ENCODE measurements around the gene APOL6. TPM values are rescaled to one million over a fixed set of nuclear protein-coding genes. Genes with fewer than 3 reads are reported as not detected.

APOL6 gene
- total RNA-seq, 1 experiment from 2014 or later, result 7.2 TPM

GRCh38 chr22:35711336-35711735 lies 63.1 kb downstream of the APOL6 start:
- no peaks in the 10 kb centered on the region for H3K4me1 Mint-ChIP-seq (ENCODE audit: insufficient read depth, unreplicated experiment)
- ChIA-PET POLR2A (no interaction called here), CTCF (no interaction called here)
- no peak overlapping the region for H3K27ac Mint-ChIP-seq (ENCODE audit: low read depth, unreplicated experiment)
- no peak for DNase-seq (ENCODE audit: unreplicated experiment)
- no peak for TF ChIP-seq CTCF (IDR thresholded peaks at IDR 0.05; ENCODE audit: unreplicated experiment)
- intact Hi-C loops (cut with micrococcal nuclease), result no loop called here
- no TSS peak for BruUV-seq (replicated peaks)
- H3K9me3 Mint-ChIP-seq (ENCODE audit: unreplicated experiment), result peaks cover 8% of the 10 kb centered on the region
- H3K27me3 Mint-ChIP-seq (ENCODE audit: insufficient read depth, unreplicated experiment), result peaks cover 11% of the 10 kb centered on the region
- no peak overlapping the region for H3K4me3 Mint-ChIP-seq (ENCODE audit: unreplicated experiment)
- no peaks in the 10 kb centered on the region for H3K36me3 Mint-ChIP-seq (ENCODE audit: insufficient read depth, unreplicated experiment)

GRCh38 chr22:35712672-35713071 lies 64.4 kb downstream of the APOL6 start:
- H3K9me3 Mint-ChIP-seq (ENCODE audit: unreplicated experiment), result peaks cover 8% of the 10 kb centered on the region
- no peak overlapping the region for H3K27ac Mint-ChIP-seq (ENCODE audit: low read depth, unreplicated experiment)
- H3K27me3 Mint-ChIP-seq (ENCODE audit: insufficient read depth, unreplicated experiment), result peaks cover 11% of the 10 kb centered on the region
- intact Hi-C loops (cut with micrococcal nuclease), result no loop called here
- CTCF ChIA-PET, result no interaction called here
- H3K36me3 Mint-ChIP-seq (ENCODE audit: insufficient read depth, unreplicated experiment), result no peaks in the 10 kb centered on the region
- H3K4me3 Mint-ChIP-seq (ENCODE audit: unreplicated experiment), result no peak overlapping the region
- no peaks in the 10 kb centered on the region for H3K4me1 Mint-ChIP-seq (ENCODE audit: insufficient read depth, unreplicated experiment)
- no TSS peak for BruUV-seq (replicated peaks)
- POLR2A ChIA-PET, result no interaction called here
- no peak for TF ChIP-seq CTCF (IDR thresholded peaks at IDR 0.05; ENCODE audit: unreplicated experiment)
- no peak for DNase-seq (ENCODE audit: unreplicated experiment)

- no TSS peak for BruUV-seq (replicated peaks)
- Mint-ChIP-seq H3K36me3 (ENCODE audit: insufficient read depth, unreplicated experiment) (no peaks in the 10 kb centered on the region), H3K27ac (ENCODE audit: low read depth, unreplicated experiment) (no peak within 1 kb of the TSS), H3K27me3 (ENCODE audit: insufficient read depth, unreplicated experiment) (no peaks in the 10 kb centered on the region), H3K9me3 (ENCODE audit: unreplicated experiment) (peaks cover 8% of the 10 kb centered on the region), H3K4me1 (ENCODE audit: insufficient read depth, unreplicated experiment) (no peaks in the 10 kb centered on the region), H3K4me3 (ENCODE audit: unreplicated experiment) (no peak within 1 kb of the TSS)
- CTCF ChIA-PET, result no interaction called here
- no peak for DNase-seq (ENCODE audit: unreplicated experiment)
- intact Hi-C loops (cut with micrococcal nuclease), result no loop called here
- POLR2A ChIA-PET, result no interaction called here
- TF ChIP-seq CTCF (IDR thresholded peaks at IDR 0.05; ENCODE audit: unreplicated experiment), result no peak
Measured at GRCh38 chr22:35717572-35717971, 69.3 kb downstream of the APOL6 start, which contains the start of gene APOL5. Gene APOL5, plus strand, starts transcription at chr22:35717872. Its CDS starts 0 bp downstream, at chr22:35717872.

Other genes starting within 250 kb of the APOL6 start
- gene MCM5, start 248.3 kb upstream of the APOL6 start, total RNA-seq (2022), result 26.2 and 35.0 TPM in 2 replicates
- not detected in 2 replicates for gene RASD2, start 107.6 kb upstream of the APOL6 start, total RNA-seq (2022)
- gene MB, start 31.1 kb upstream of the APOL6 start, total RNA-seq (2022), result not detected in 2 replicates
- gene APOL5, start 69.4 kb downstream of the APOL6 start, total RNA-seq (2022), result not detected in 2 replicates

Data from MCF 10A (cell line).